Measurements from ENCODE around the gene GALNTL6. TPM values are rescaled to one million over a fixed set of nuclear protein-coding genes. Genes with fewer than 3 reads are reported as not detected.

The GALNTL6 gene
- total RNA-seq, 1 donor from 2014 or later: not detected

GRCh38 chr4:173024203-173024602, 1211.0 kb downstream of the GALNTL6 start:
- H3K9me3 ChIP-seq (replicated peaks): no peaks in the 10 kb centered on the region
- TF ChIP-seq, protein P1, sequence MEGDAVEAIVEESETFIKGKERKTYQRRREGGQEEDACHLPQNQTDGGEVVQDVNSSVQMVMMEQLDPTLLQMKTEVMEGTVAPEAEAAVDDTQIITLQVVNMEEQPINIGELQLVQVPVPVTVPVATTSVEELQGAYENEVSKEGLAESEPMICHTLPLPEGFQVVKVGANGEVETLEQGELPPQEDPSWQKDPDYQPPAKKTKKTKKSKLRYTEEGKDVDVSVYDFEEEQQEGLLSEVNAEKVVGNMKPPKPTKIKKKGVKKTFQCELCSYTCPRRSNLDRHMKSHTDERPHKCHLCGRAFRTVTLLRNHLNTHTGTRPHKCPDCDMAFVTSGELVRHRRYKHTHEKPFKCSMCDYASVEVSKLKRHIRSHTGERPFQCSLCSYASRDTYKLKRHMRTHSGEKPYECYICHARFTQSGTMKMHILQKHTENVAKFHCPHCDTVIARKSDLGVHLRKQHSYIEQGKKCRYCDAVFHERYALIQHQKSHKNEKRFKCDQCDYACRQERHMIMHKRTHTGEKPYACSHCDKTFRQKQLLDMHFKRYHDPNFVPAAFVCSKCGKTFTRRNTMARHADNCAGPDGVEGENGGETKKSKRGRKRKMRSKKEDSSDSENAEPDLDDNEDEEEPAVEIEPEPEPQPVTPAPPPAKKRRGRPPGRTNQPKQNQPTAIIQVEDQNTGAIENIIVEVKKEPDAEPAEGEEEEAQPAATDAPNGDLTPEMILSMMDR (IDR thresholded peaks at IDR 0.05; ENCODE audit: borderline replicate concordance): no peak
- intact Hi-C loops (cut with micrococcal nuclease): no loop called here

DNA sequence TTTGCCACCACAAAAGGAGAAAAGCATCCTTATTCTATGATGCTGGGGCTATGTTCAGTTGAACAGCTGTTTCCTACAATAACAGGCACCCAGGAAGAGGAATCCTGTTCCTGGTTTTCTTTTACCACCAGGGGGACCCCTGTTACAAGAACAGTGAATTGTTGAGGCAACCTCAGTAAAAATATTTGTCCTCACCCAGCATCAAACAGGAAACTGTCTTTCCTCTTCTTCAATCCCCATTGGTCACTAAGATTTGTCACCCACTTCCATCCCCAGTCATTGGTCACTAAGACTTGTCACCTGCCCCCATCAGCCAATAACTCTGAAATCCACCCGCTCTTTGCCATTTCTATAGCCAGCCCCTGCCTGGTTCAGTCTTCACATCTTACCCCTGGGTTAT, 1211.9 kb downstream of the GALNTL6 start:
- no peak overlapping the region for H3K4me3 ChIP-seq
- no peak overlapping the region for H3K27ac ChIP-seq (replicated peaks)
- no peak for DNase-seq
- no peaks in the 10 kb centered on the region for H3K36me3 ChIP-seq
- TF ChIP-seq, protein P1 (IDR thresholded peaks at IDR 0.05; ENCODE audit: borderline replicate concordance): peak; percentile 76
- no peaks in the 10 kb centered on the region for H3K27me3 ChIP-seq (ENCODE audit: low read depth)
- H3K4me1 ChIP-seq: no peaks in the 10 kb centered on the region
- intact Hi-C loops (cut with micrococcal nuclease): loop anchor here (5.0 kb wide), 1 partner anchor 232 kb away; no protein-coding TSS in a partner anchor
- no peaks in the 10 kb centered on the region for H3K9me3 ChIP-seq (replicated peaks)

More at GRCh38 chr4:173024203-173024602, 1211.0 kb downstream of the GALNTL6 start:
- no peak overlapping the region for H3K4me3 ChIP-seq
- no peaks in the 10 kb centered on the region for H3K27me3 ChIP-seq (ENCODE audit: low read depth)
- DNase-seq: no peak
- no peaks in the 10 kb centered on the region for H3K4me1 ChIP-seq
- no peaks in the 10 kb centered on the region for H3K36me3 ChIP-seq
- H3K27ac ChIP-seq (replicated peaks): no peak overlapping the region

DNA sequence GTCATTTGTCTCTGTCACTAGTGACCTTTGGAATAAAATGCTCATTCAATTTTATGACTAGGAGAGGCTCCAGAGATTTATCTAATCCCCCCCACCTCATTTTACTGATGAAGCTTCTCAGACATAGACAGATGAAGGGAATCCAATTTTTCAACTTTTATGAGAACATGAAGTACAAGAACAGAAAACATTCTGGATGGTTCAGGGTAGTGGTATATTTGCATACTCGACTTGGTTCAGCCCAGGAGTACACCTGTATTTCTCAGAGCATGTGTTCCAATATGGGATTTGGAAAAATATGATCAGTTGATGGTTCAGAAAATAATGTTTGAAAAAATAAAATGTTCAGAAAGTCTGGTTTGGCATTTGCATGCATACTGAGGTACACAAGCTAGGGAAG, 1224.0 kb downstream of the GALNTL6 start:
- H3K27ac ChIP-seq (replicated peaks): no peak overlapping the region
- intact Hi-C loops (cut with micrococcal nuclease): no loop called here
- no peaks in the 10 kb centered on the region for H3K9me3 ChIP-seq (replicated peaks)
- no peak overlapping the region for H3K4me3 ChIP-seq
- peaks cover 20% of the 10 kb centered on the region for H3K4me1 ChIP-seq
- TF ChIP-seq, protein P1 (IDR thresholded peaks at IDR 0.05; ENCODE audit: borderline replicate concordance): no peak
- no peaks in the 10 kb centered on the region for H3K27me3 ChIP-seq (ENCODE audit: low read depth)
- no peak for DNase-seq
- H3K36me3 ChIP-seq: no peaks in the 10 kb centered on the region

DNA sequence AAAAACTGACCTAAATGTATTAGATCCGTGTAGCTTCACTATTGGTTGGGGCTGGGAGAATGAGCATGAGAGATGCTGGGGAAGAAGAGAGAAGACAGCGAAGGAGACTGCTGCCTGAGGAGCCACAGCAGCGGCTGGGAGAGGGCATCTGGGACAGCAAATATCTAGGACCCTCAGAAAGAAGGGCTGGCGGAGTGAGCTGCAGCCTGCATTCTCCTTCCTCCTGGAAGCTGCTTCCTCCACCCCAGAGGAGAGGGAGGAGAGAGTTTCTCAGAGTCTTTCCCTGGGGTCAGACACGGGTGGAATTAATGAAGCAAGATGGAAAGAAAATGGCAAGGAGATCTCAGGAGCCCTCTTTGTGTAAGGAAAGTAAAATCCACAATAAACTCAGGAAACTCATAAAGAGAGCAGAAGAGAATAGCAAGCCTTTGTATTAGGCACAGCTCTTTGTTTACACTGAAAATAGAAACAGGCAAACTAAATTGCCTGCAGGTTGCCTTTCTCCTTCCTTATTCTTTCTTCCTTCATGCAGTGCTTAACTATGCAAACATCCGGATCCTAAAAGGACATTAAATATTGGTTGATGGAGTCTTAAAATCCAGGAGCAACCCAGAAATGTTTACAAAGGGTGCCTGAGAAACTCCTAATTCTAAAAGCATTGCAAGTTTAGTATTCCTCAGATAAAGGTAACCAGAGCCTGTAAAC, 1225.1 kb downstream of the GALNTL6 start:
- no peak for DNase-seq
- no peaks in the 10 kb centered on the region for H3K36me3 ChIP-seq
- no peak overlapping the region for H3K27ac ChIP-seq (replicated peaks)
- TF ChIP-seq, protein P1 (IDR thresholded peaks at IDR 0.05; ENCODE audit: borderline replicate concordance): no peak
- no peak overlapping the region for H3K4me3 ChIP-seq
- H3K9me3 ChIP-seq (replicated peaks): no peaks in the 10 kb centered on the region
- H3K27me3 ChIP-seq (ENCODE audit: low read depth): no peaks in the 10 kb centered on the region
- intact Hi-C loops (cut with micrococcal nuclease): no loop called here
- peaks cover 20% of the 10 kb centered on the region for H3K4me1 ChIP-seq

DNA sequence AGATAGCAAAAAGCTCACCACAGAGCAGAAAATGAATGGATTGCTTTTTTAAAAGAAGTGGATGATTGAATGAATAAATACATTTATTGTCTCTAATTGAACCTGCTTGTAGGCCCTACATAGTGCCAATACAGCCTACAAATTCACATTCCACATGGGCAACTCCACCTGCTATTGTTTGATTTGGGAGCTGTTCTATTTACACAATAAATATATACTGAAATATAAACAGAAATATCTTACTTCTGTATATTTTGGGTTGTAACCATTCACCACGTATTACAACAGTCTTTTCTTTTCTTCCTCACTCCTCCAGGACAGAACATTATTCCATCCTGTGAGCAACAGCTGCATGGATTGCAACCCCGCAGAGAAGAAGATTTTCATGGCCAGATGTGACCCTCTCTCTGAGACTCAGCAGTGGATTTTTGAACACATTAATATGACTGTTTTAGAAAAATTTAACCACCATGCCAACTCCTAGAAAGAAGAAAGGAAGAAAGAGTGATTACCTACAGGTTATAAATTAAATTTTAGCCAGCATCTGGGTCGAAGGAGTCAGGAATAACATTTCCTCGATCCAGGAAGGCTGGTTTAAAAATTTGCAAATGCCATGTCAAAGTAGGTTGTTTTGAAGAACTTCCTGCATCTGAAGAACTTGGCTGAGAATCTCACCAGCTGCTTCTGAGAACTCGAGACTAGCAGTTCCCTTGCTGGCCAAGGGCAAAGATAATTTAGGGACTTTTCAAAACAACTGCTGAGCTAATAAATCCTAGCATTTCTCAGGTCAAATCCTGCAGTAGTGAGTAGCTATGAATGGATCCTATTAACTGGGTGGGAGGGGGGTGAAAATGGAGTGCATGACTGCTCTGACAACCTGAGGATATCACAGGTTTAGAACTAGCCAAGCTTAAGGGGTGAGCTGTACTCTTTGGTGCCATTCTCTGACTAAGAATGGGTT, 1226.7 kb downstream of the GALNTL6 start:
- intact Hi-C loops (cut with micrococcal nuclease): no loop called here
- peak overlapping the region; percentile 68 for H3K27ac ChIP-seq (replicated peaks)

More for the DNA sequence above, 1226.7 kb downstream of the GALNTL6 start:
- DNase-seq: no peak
- peaks cover 20% of the 10 kb centered on the region for H3K4me1 ChIP-seq
- H3K27me3 ChIP-seq (ENCODE audit: low read depth): no peaks in the 10 kb centered on the region
- H3K36me3 ChIP-seq: no peaks in the 10 kb centered on the region
- no peak overlapping the region for H3K4me3 ChIP-seq
- TF ChIP-seq, protein P1 (IDR thresholded peaks at IDR 0.05; ENCODE audit: borderline replicate concordance): no peak
- H3K9me3 ChIP-seq (replicated peaks): no peaks in the 10 kb centered on the region

All from left ventricle myocardium inferior (tissue), 1 donor.